GM19372 (cell line): ENCODE data around the gene LRRTM4.

Experiments used
- ATAC-seq: cut with Tn5 transposase; IDR thresholded peaks from one replicate; pipeline ENCODE4 v1.9.1; 2021; ENCODE audit warnings: mild to moderate bottlenecking, low read depth, moderate library complexity; ENCODE audit not compliant: unreplicated experiment

The LRRTM4 gene

GRCh38 chr2:77479395-77479794, 42.8 kb downstream of the LRRTM4 start:
- no peak for ATAC-seq

- no peak for ATAC-seq
Measured at GRCh38 chr2:77470096-77470495, 52.1 kb downstream of the LRRTM4 start.

GRCh38 chr2:77469106-77469505, 53.1 kb downstream of the LRRTM4 start:
- ATAC-seq = no peak

- no peak for ATAC-seq
Measured at GRCh38 chr2:77459840-77460239, 62.3 kb downstream of the LRRTM4 start.

GRCh38 chr2:77458216-77458615, 64.0 kb downstream of the LRRTM4 start:
- no peak for ATAC-seq

- ATAC-seq = no peak
Measured at GRCh38 chr2:77457665-77458064, 64.5 kb downstream of the LRRTM4 start.

- no peak for ATAC-seq
Measured at GRCh38 chr2:77443076-77443475, 79.1 kb downstream of the LRRTM4 start.

- ATAC-seq = no peak
Measured at GRCh38 chr2:77434880-77435279, 87.3 kb downstream of the LRRTM4 start.

- no peak for ATAC-seq
Measured at GRCh38 chr2:77428946-77429345, 93.2 kb downstream of the LRRTM4 start.

- no peak for ATAC-seq
Measured at GRCh38 chr2:77421971-77422370, 100.2 kb downstream of the LRRTM4 start.

- ATAC-seq = no peak
Measured at GRCh38 chr2:77418537-77418936, 103.6 kb downstream of the LRRTM4 start.

- ATAC-seq = no peak
Measured at GRCh38 chr2:77404189-77404588, 118.0 kb downstream of the LRRTM4 start.

GRCh38 chr2:77398970-77399600, 123.1 kb downstream of the LRRTM4 start:
- ATAC-seq = no peak

- ATAC-seq = no peak
Measured at GRCh38 chr2:77397763-77398162, 124.4 kb downstream of the LRRTM4 start.

GRCh38 chr2:77395011-77395410, 127.2 kb downstream of the LRRTM4 start:
- no peak for ATAC-seq

GRCh38 chr2:77391119-77391518, 131.1 kb downstream of the LRRTM4 start:
- ATAC-seq = no peak

GRCh38 chr2:77387324-77387723, 134.9 kb downstream of the LRRTM4 start:
- ATAC-seq = no peak

GRCh38 chr2:77372636-77373035, 149.5 kb downstream of the LRRTM4 start:
- no peak for ATAC-seq

GRCh38 chr2:77370511-77370910, 151.7 kb downstream of the LRRTM4 start:
- ATAC-seq = no peak

GRCh38 chr2:77363277-77363676, 158.9 kb downstream of the LRRTM4 start:
- no peak for ATAC-seq

- ATAC-seq = no peak
Measured at GRCh38 chr2:77348821-77349220, 173.4 kb downstream of the LRRTM4 start.

- ATAC-seq = no peak
Measured at GRCh38 chr2:77336013-77336412, 186.2 kb downstream of the LRRTM4 start.
